GM12865 (cell line): ENCODE results near the gene KCNB1.

Experiments used
- DNase-seq: peaks from one replicate; pipeline ENCODE4 v3.0.0; 2010; ENCODE audit warnings: low read depth
- H3K4me3 ChIP-seq: 2 replicates; pipeline ENCODE4 v1.5.1; 2011; ENCODE audit warnings: mild to moderate bottlenecking, low read depth, low read length, control low read depth
- TF ChIP-seq, protein P1 (sequence below): IDR thresholded peaks from 2 replicates; pipeline ENCODE4 v1.5.1; 2011; ENCODE audit warnings: low read length, control low read depth, low read depth, inconsistent platforms; ENCODE audit not compliant: insufficient read depth; ENCODE audit errors: missing control alignments

KCNB1 gene

DNA sequence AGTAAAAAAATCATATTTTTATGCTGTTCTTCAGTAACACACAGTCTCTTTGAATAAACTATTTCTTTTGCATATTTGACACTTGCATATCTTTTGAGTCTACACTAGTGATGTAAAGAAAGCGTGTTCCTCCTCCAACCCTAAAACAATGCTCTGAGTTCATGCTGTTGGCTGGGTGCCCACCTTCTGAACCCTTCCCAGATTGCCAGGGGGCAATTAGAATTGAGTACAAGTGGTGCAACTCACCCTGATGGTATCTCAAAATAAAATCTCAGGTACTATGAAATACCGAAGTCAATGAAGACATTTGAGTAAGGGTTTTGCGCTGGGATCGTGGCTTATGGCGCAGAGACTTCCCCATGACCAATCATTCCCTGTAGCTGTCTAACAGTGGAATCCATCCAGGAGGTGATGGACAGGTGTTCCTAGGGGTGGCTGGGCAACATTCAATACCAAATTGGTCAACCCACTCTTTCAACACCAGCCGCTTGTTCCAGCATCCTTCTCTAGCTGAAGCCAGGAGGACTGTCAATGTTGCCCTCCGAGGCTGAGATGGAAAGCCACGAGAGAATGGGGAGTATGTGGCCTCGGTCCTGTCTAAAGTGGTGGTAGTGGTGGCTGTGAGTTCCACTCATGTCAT is 110.3 kb downstream of the KCNB1 start:
- TF ChIP-seq, protein P1, sequence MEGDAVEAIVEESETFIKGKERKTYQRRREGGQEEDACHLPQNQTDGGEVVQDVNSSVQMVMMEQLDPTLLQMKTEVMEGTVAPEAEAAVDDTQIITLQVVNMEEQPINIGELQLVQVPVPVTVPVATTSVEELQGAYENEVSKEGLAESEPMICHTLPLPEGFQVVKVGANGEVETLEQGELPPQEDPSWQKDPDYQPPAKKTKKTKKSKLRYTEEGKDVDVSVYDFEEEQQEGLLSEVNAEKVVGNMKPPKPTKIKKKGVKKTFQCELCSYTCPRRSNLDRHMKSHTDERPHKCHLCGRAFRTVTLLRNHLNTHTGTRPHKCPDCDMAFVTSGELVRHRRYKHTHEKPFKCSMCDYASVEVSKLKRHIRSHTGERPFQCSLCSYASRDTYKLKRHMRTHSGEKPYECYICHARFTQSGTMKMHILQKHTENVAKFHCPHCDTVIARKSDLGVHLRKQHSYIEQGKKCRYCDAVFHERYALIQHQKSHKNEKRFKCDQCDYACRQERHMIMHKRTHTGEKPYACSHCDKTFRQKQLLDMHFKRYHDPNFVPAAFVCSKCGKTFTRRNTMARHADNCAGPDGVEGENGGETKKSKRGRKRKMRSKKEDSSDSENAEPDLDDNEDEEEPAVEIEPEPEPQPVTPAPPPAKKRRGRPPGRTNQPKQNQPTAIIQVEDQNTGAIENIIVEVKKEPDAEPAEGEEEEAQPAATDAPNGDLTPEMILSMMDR, result no peak
- no peak overlapping the region for H3K4me3 ChIP-seq
- no peak for DNase-seq

DNA sequence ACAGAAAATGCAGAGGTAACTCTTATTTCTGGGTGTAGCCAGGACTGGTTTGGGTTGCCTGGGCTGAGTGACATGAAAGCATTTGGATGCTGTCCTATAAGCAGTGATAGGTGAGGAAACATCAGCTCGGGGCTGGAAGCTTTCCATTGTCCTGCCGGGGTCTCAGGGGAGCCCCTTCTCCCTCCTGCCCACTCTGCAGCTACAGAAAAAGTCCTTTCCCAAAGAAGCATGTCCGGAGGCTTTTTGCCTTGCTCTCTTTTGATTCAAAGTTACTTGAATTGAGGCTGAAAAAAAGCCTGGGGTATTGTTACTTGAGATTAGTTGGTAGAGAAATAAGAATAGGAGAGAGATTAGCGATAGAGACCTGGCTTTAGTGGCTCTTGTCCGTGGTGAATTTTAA is 113.9 kb downstream of the KCNB1 start:
- DNase-seq, result no peak
- TF ChIP-seq, protein P1, result no peak

DNA sequence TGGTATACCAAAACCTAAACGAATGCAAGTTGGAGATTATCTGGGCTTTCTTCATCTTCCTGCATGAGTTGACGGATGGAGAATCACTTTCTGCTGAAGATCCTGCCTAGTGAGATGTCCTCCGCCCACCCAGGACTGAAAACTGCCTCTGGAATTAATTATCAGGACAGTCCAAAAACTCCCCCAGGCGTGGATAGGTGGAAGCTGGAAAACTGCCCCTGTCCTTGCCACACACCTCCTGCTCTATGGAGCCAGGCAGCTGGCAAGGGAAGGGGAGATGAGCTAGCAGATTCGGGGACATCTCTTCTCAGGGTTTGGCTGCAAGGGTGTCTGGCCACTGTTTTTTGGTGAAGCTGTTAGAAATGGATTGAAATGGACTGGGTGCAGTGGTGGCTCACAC is 115.4 kb downstream of the KCNB1 start:
- H3K4me3 ChIP-seq, result no peak overlapping the region
- TF ChIP-seq, protein P1, result no peak
- no peak for DNase-seq

More for the DNA sequence above, 113.9 kb downstream of the KCNB1 start:
- no peak overlapping the region for H3K4me3 ChIP-seq

DNA sequence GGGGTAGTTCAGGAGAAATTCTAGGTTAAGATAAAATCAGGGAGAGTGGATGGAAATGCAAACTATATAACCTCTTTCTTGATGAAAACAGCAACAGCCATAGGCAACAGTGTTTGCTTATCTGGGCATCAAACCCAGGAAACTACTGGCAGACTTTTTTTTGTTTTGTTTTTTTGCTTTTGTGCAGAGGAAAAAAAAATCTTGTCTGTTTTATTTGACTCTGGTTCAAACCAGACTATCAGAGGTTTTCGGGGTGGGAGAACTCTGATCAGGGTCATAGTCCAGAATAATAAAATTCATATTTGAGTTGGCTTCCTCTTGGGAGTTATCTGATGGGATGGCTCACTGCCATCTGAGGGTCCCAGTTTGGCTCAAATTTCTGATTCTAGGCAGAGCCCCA is 115.8 kb downstream of the KCNB1 start:
- H3K4me3 ChIP-seq, result no peak overlapping the region
- TF ChIP-seq, protein P1, result no peak
- DNase-seq, result no peak

DNA sequence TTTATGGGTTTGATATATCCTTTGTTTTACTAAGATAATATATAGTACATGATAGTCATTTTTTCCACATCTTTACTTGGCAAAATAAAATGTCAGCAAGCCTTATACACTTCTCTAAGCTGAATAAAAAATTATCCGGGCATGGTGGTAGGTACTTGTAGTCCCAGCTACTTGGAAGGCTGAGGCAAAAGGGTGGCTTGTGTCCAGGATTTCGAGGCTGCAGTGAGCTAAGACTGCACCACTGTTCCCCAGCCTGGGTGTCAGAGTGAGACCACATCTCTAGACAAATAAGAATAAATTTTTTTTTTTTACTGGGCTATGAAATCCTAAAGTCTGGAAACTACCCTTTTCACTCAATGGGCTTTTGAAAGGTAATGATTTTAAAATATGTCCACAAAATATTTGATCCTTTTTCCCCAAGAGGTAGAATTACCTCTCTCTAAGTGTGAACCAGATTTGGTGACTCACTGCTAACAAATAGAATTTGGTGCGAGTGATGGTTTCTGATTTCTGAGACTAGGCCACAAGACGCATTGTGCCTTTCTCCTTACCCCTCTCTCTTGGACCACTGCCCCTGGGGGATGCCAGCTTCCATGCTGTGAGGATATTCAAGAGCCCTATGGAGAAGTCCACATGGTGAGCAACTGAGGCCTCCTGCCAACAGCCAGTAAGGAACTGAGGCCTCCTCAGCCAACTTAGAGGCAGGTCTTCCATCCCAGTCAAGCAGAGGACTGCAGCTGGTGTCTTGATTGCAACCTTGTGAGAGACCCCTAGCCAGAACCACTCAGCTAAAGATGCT is 120.4 kb downstream of the KCNB1 start:
- H3K4me3 ChIP-seq, result no peak overlapping the region
- TF ChIP-seq, protein P1, result no peak
- DNase-seq, result no peak

DNA sequence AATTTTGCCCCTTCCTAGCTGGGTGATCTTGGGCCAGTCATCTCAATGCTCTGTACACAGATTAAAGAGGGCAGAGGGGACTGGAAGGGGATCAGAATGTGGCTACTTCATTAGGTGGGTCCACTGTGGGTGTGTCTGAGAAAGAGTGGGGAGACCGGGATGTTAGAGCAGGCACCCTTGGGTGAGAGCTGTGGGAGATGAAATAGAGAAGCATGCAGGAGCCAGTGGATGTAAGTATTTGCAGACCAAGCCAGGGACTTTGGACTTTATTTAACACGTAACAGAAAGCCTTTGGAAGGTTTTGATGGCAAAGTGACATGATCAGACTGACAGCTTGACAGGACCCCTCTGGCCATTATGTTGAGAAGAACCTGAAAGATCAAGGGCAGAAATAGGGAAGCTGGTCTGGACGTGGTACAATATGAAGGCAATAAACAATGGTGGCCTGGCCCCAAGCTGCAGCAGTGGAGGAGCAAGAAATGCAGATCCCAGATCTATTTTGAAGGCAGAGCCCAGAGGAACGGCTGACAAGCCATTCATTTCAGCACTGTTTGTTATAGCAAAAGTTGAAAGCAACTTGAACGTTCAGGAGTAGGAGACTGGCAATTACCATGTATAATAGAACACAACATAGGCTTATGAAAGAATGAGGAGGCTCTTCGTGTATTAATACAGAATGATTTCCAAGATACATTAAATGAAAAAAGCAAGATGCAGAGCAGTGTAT is 122.1 kb downstream of the KCNB1 start:
- no peak for DNase-seq
- H3K4me3 ChIP-seq, result no peak overlapping the region
- TF ChIP-seq, protein P1, result no peak
